ENCODE measurements around the gene AMPH.

Gene AMPH

GRCh38 chr7:38462819-38463218, 168.4 kb downstream of the AMPH start:
- DNase-seq (ENCODE audit: low spot score) = no peak

- no peak for DNase-seq (ENCODE audit: low spot score)
Observed at GRCh38 chr7:38461887-38462286, 169.3 kb downstream of the AMPH start.

GRCh38 chr7:38453826-38454225, 177.3 kb downstream of the AMPH start:
- no peak for DNase-seq (ENCODE audit: low spot score)

GRCh38 chr7:38453168-38453567, 178.0 kb downstream of the AMPH start:
- DNase-seq (ENCODE audit: low spot score) = no peak

GRCh38 chr7:38452681-38453108, 178.5 kb downstream of the AMPH start:
- DNase-seq (ENCODE audit: low spot score) = no peak

GRCh38 chr7:38451840-38452239, 179.3 kb downstream of the AMPH start:
- DNase-seq (ENCODE audit: low spot score) = peak; percentile 62

- peak; percentile 30 for DNase-seq (ENCODE audit: low spot score)
Observed at GRCh38 chr7:38448584-38449234, 182.5 kb downstream of the AMPH start.

- DNase-seq (ENCODE audit: low spot score) = no peak
Observed at GRCh38 chr7:38448054-38448453, 183.1 kb downstream of the AMPH start.

GRCh38 chr7:38438970-38439369, 192.2 kb downstream of the AMPH start:
- no peak for DNase-seq (ENCODE audit: low spot score)

GRCh38 chr7:38432671-38433070, 198.5 kb downstream of the AMPH start:
- DNase-seq (ENCODE audit: low spot score) = no peak

GRCh38 chr7:38432080-38432479, 199.1 kb downstream of the AMPH start:
- no peak for DNase-seq (ENCODE audit: low spot score)

GRCh38 chr7:38429057-38429456, 202.1 kb downstream of the AMPH start:
- no peak for DNase-seq (ENCODE audit: low spot score)

- no peak for DNase-seq (ENCODE audit: low spot score)
Observed at GRCh38 chr7:38428041-38428440, 203.1 kb downstream of the AMPH start.

- DNase-seq (ENCODE audit: low spot score) = no peak
Observed at GRCh38 chr7:38427279-38427955, 203.8 kb downstream of the AMPH start.

GRCh38 chr7:38425509-38425908, 205.7 kb downstream of the AMPH start:
- DNase-seq (ENCODE audit: low spot score) = no peak

GRCh38 chr7:38424750-38425463, 206.3 kb downstream of the AMPH start:
- no peak for DNase-seq (ENCODE audit: low spot score)

- DNase-seq (ENCODE audit: low spot score) = no peak
Observed at GRCh38 chr7:38413784-38414183, 217.4 kb downstream of the AMPH start.

GRCh38 chr7:38411404-38411803, 219.8 kb downstream of the AMPH start:
- DNase-seq (ENCODE audit: low spot score) = peak; percentile 8

GRCh38 chr7:38410056-38410455, 221.1 kb downstream of the AMPH start:
- DNase-seq (ENCODE audit: low spot score) = no peak

GRCh38 chr7:38409531-38409930, 221.6 kb downstream of the AMPH start:
- no peak for DNase-seq (ENCODE audit: low spot score)

GRCh38 chr7:38398725-38399321, 232.3 kb downstream of the AMPH start:
- peak; percentile 59 for DNase-seq (ENCODE audit: low spot score)

GRCh38 chr7:38396852-38397251, 234.3 kb downstream of the AMPH start:
- no peak for DNase-seq (ENCODE audit: low spot score)

Measured in RKO (cell line).